HG02759 (cell line): Measurements from ENCODE around the gene ADGRD1.
"Not testable (repeated sequence)": the region's sequence is repeated elsewhere in the genome, so short reads cannot be mapped to it uniquely, and the experiment has no call there.

Experiments
- ATAC-seq: cut with Tn5 transposase; IDR thresholded peaks from one replicate; pipeline ENCODE4 v1.9.1; 2021; ENCODE audit warnings: mild to moderate bottlenecking, moderate library complexity; ENCODE audit not compliant: unreplicated experiment

ADGRD1 gene

GRCh38 chr12:131113568-131114270 lies 160.0 kb downstream of the ADGRD1 start:
- no peak for ATAC-seq

GRCh38 chr12:131114271-131114670 lies 160.6 kb downstream of the ADGRD1 start:
- ATAC-seq: no peak

- ATAC-seq: no peak
These were observed 161.4 kb downstream of the ADGRD1 start for GRCh38 chr12:131114942-131115584.

GRCh38 chr12:131115766-131116467 lies 162.2 kb downstream of the ADGRD1 start:
- ATAC-seq: no peak

- ATAC-seq: no peak
These were observed 162.9 kb downstream of the ADGRD1 start for GRCh38 chr12:131116468-131117117.

GRCh38 chr12:131117438-131118245 lies 163.9 kb downstream of the ADGRD1 start:
- no peak for ATAC-seq

- no peak for ATAC-seq
These were observed 164.7 kb downstream of the ADGRD1 start for GRCh38 chr12:131118371-131118770.

- ATAC-seq: not testable (repeated sequence)
These were observed 165.6 kb downstream of the ADGRD1 start for GRCh38 chr12:131119345-131119744.

GRCh38 chr12:131119936-131120335 lies 166.2 kb downstream of the ADGRD1 start:
- ATAC-seq: no peak

- no peak for ATAC-seq
These were observed 167.1 kb downstream of the ADGRD1 start for GRCh38 chr12:131120831-131121271.

GRCh38 chr12:131121705-131122405 lies 168.1 kb downstream of the ADGRD1 start:
- ATAC-seq: no peak

GRCh38 chr12:131122631-131123030 lies 168.9 kb downstream of the ADGRD1 start:
- ATAC-seq: no peak

- ATAC-seq: no peak
These were observed 170.1 kb downstream of the ADGRD1 start for GRCh38 chr12:131123817-131124216.

- no peak for ATAC-seq
These were observed 171.0 kb downstream of the ADGRD1 start for GRCh38 chr12:131124487-131125280.

GRCh38 chr12:131126662-131127173 lies 173.0 kb downstream of the ADGRD1 start:
- ATAC-seq: no peak

GRCh38 chr12:131128556-131128955 lies 174.8 kb downstream of the ADGRD1 start:
- ATAC-seq: no peak

- ATAC-seq: not testable (repeated sequence)
These were observed 175.4 kb downstream of the ADGRD1 start for GRCh38 chr12:131128966-131129619.

GRCh38 chr12:131129839-131130238 lies 176.1 kb downstream of the ADGRD1 start:
- ATAC-seq: no peak
